Measurements from ENCODE around the gene ABHD11. TPM values are rescaled to one million over a fixed set of nuclear protein-coding genes. Genes with fewer than 3 reads are reported as not detected.

ABHD11 gene
- total and polyA plus RNA-seq, 2 of the 4 experiments (the other 2 are of a cell fraction) = 13.4 to 19.9 TPM

DNA sequence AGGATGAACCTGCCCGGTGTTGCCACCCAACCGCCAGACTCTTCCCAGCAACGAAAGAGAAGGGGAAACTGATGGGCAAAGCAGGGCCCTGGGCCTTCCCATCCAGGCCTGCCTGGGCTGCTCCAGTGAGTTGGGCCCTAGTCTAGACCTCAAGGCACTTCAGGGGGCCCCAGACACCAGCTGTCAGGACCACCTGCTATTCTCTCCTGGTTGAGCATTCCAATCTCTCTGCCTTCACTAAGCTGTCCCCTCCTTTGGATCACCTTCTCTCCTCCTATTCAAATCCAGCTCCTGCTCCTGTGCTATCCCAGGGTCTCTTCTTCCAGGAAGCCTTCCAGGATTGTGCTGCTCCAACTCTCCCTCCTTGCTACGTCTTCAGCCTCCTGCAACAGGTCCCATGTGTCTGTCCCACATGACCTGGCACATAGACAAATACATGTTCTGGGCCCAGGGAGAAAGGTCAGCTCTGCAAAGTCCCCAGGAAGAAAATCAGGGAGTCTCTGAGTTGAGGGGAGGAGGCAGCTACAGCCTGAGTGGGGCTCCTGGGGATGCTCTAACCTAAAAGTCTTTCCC is 22.2 kb downstream of the ABHD11 start:
- BruUV-seq (replicated peaks) = no TSS peak
- WGBS, 2 experiments (ENCODE audit: extremely low coverage in 2 of 2, insufficient read length in 1 of 2) = 100% methylated on average over 3 of the region's 4 CpGs; no CpG with 5 or more reads in 1 of the 2 experiments
- H3K18ac ChIP-seq (ENCODE audit: low read depth, low read length) = no peak overlapping the region
- H3K9me1 ChIP-seq (ENCODE audit: insufficient read depth, low read length) = peaks cover 21% of the 10 kb centered on the region
- ChIA-PET POLR2A (ENCODE audit: unreplicated experiment) (no interaction called here), CTCF (interaction anchor here (0.6 to 0.9 kb wide), 2 partner anchors 13 to 195 kb away, joined by 3 read pairs; no protein-coding TSS in a partner anchor)
- H3K9me3 ChIP-seq (ENCODE audit: control insufficient read depth, insufficient read depth, low read length) = no peaks in the 10 kb centered on the region
- peak overlapping the region; percentile 7; the same call in 1 of the 2 replicates for H2BK120ac ChIP-seq (ENCODE audit: low read depth, low read length)
- peaks cover 20 to 67% of the 10 kb centered on the region in 2 experiments for H3K79me1 ChIP-seq (ENCODE audit: low read depth in 1 of 2, low read length in 2 of 2)
- H4K20me1 ChIP-seq (ENCODE audit: insufficient read depth, low read length) = peaks cover 68% of the 10 kb centered on the region
- H3K27me3 ChIP-seq (ENCODE audit: control insufficient read depth, insufficient read depth, low read length) = no peaks in the 10 kb centered on the region
- H3K4me1 ChIP-seq (ENCODE audit: control insufficient read depth, insufficient read depth, low read length) = peaks cover 28% of the 10 kb centered on the region
- H4K91ac ChIP-seq (ENCODE audit: insufficient read depth, low read depth, low read length) = peak overlapping the region; percentile 1; the same call in 1 of the 2 replicates
- no peak for DNase-seq
- no peak for ATAC-seq (ENCODE audit: low read depth)
- no peak overlapping the region for H2AFZ ChIP-seq (replicated peaks; ENCODE audit: low read length, poor library complexity)
- H2AK9ac ChIP-seq (replicated peaks; ENCODE audit: low read depth, low read length, poor library complexity) = no peak overlapping the region
- H3K4me2 ChIP-seq (ENCODE audit: low read depth, low read length) = peak overlapping the region; percentile 34; the same call in 1 of the 2 replicates
- dilution Hi-C loops (cut with HindIII; ENCODE audit: low sequenced_read_pairs, unreplicated experiment) (no loop called here), intact Hi-C loops (cut with micrococcal nuclease) (loop anchor here (5.0 kb wide), 2 partner anchors 34 to 49 kb away; partner anchors contain the start of genes BUD23, DNAJC30 and VPS37D), in situ Hi-C loops (cut with MboI; ENCODE audit: low sequenced_read_pairs) (no loop called here)
- H2BK15ac ChIP-seq (ENCODE audit: low read depth, low read length) = no peak overlapping the region
- H4K8ac ChIP-seq (ENCODE audit: low read depth in 2 of 2, low read length in 2 of 2) = peak overlapping the region in 1 of 2 experiments; percentile 32; a peak in 1 of 4 replicates
- no peak overlapping the region for H3K23ac ChIP-seq (ENCODE audit: low read depth, low read length)
- no peak overlapping the region for H3K56ac ChIP-seq (ENCODE audit: extremely low read depth, insufficient read depth, low read length)
- H3K9ac ChIP-seq (ENCODE audit: low read depth, low read length) = no peak overlapping the region
- H3K14ac ChIP-seq (replicated peaks; ENCODE audit: low read depth, low read length) = no peak overlapping the region; the same call in 1 of the 2 replicates
- H4K5ac ChIP-seq (ENCODE audit: low read depth, low read length) = no peak overlapping the region
- H3K4ac ChIP-seq (ENCODE audit: low read depth, low read length) = peak overlapping the region; percentile 51; the same call in 1 of the 2 replicates
- H2BK5ac ChIP-seq (ENCODE audit: low read depth, low read length, poor library complexity, severe bottlenecking) = peak overlapping the region; percentile 35
- H2AK5ac ChIP-seq (ENCODE audit: low read depth, low read length) = peak overlapping the region; percentile 58
- H2BK20ac ChIP-seq (ENCODE audit: low read depth, low read length) = no peak overlapping the region
- H3K36me3 ChIP-seq (ENCODE audit: control insufficient read depth, insufficient read depth, low read length) = peaks cover 2% of the 10 kb centered on the region; the same call in 1 of the 2 replicates
- H3K27ac ChIP-seq (ENCODE audit: insufficient read depth, low read length) = peak overlapping the region; percentile 20
- H3K4me3 ChIP-seq (ENCODE audit: insufficient read depth, low read depth, low read length) = no peak overlapping the region
- TF ChIP-seq CEBPB (IDR thresholded peaks at IDR 0.05; ENCODE audit: low read depth, low read length) (no peak), NFE2L2 (IDR thresholded peaks at IDR 0.05; ENCODE audit: low read depth, low read length) (no peak), MAFK (IDR thresholded peaks at IDR 0.05; ENCODE audit: low read depth, low read length) (no peak), RFX5 (IDR thresholded peaks at IDR 0.05; ENCODE audit: low read depth, low read length) (no peak), POLR2A (IDR thresholded peaks at IDR 0.05; ENCODE audit: low read depth, low read length) (no peak), SMC3 (IDR thresholded peaks at IDR 0.05; ENCODE audit: low read depth, low read length) (no peak), BHLHE40 (IDR thresholded peaks at IDR 0.05; ENCODE audit: low read depth, low read length) (no peak), RAD21 (IDR thresholded peaks at IDR 0.05; ENCODE audit: low read length) (no peak), CHD1 (IDR thresholded peaks at IDR 0.05; ENCODE audit: low read depth, low read length) (no peak), MAZ (IDR thresholded peaks at IDR 0.05; ENCODE audit: borderline replicate concordance, low read depth, low read length) (no peak), ELK1 (IDR thresholded peaks at IDR 0.05; ENCODE audit: borderline replicate concordance, low read depth, low read length) (no peak), CTCF (conservative IDR thresholded peaks at IDR 0.05; ENCODE audit: low read depth, low read length) (no peak), MXI1 (IDR thresholded peaks at IDR 0.05; ENCODE audit: borderline replicate concordance, low read depth, low read length) (no peak), FOS (IDR thresholded peaks at IDR 0.05; ENCODE audit: low read depth, low read length) (no peak)
- TF ChIP-seq, protein P1, sequence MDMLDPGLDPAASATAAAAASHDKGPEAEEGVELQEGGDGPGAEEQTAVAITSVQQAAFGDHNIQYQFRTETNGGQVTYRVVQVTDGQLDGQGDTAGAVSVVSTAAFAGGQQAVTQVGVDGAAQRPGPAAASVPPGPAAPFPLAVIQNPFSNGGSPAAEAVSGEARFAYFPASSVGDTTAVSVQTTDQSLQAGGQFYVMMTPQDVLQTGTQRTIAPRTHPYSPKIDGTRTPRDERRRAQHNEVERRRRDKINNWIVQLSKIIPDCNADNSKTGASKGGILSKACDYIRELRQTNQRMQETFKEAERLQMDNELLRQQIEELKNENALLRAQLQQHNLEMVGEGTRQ (IDR thresholded peaks at IDR 0.05; ENCODE audit: low read depth, low read length) = no peak

All from IMR-90 (cell line).